GM21825 (cell line): ENCODE measurements around the gene MRPL41.
"Not testable (repeated sequence)": the region's sequence is repeated elsewhere in the genome, so short reads cannot be mapped to it uniquely, and the experiment has no call there.

ENCODE experiments used
- ATAC-seq: cut with Tn5 transposase; IDR thresholded peaks from one replicate; pipeline ENCODE4 v1.9.1; 2021; ENCODE audit warnings: mild to moderate bottlenecking, moderate library complexity; ENCODE audit not compliant: unreplicated experiment

MRPL41 gene

GRCh38 chr9:137521405-137521985, 30.2 kb upstream of the MRPL41 start:
- ATAC-seq, result no peak

- ATAC-seq, result no peak
Measured at GRCh38 chr9:137522746-137523455, 28.8 kb upstream of the MRPL41 start.

- no peak for ATAC-seq
Measured at GRCh38 chr9:137524161-137524980, 27.3 kb upstream of the MRPL41 start.

GRCh38 chr9:137524981-137525317, 26.7 kb upstream of the MRPL41 start:
- ATAC-seq, result no peak

GRCh38 chr9:137530331-137530730, 21.3 kb upstream of the MRPL41 start:
- ATAC-seq, result no peak

- no peak for ATAC-seq
Measured at GRCh38 chr9:137531099-137531765, 20.4 kb upstream of the MRPL41 start.

- ATAC-seq, result not testable (repeated sequence)
Measured at GRCh38 chr9:137532891-137533468, 18.7 kb upstream of the MRPL41 start.

- no peak for ATAC-seq
Measured at GRCh38 chr9:137534256-137535119, 17.2 kb upstream of the MRPL41 start.

GRCh38 chr9:137535120-137535428, 16.6 kb upstream of the MRPL41 start:
- ATAC-seq, result no peak

- ATAC-seq, result not testable (repeated sequence)
Measured at GRCh38 chr9:137536594-137537131, 15.0 kb upstream of the MRPL41 start.

GRCh38 chr9:137538058-137538457, 13.6 kb upstream of the MRPL41 start:
- ATAC-seq, result no peak

- no peak for ATAC-seq
Measured at GRCh38 chr9:137540536-137540935, 11.1 kb upstream of the MRPL41 start.

- ATAC-seq, result no peak
Measured at GRCh38 chr9:137542486-137542885, 9.2 kb upstream of the MRPL41 start.

GRCh38 chr9:137543237-137543963, 8.3 kb upstream of the MRPL41 start:
- no peak for ATAC-seq

- ATAC-seq, result no peak
Measured at GRCh38 chr9:137544176-137544760, 7.4 kb upstream of the MRPL41 start.

GRCh38 chr9:137545123-137545522, 6.6 kb upstream of the MRPL41 start:
- no peak for ATAC-seq

GRCh38 chr9:137547687-137548543, 3.8 kb upstream of the MRPL41 start:
- no peak for ATAC-seq

GRCh38 chr9:137550231-137550621, 1.5 kb upstream of the MRPL41 start, which contains the start of gene PNPLA7:
Gene PNPLA7 (minus strand): TSS chr9:137550402. CDS start chr9:137550197, 205 bp downstream.
- ATAC-seq, result no peak
